Suprapubic skin (tissue), 4 donors: ENCODE data around the gene FEZ2.

ENCODE experiments used
- CTCF ChIP-seq, 2 donors: fragments of 200-600 bp in 1 of 2; fragments of 450-650 bp in 1 of 2; sonication (generic) in 1 of 2; IDR thresholded peaks; one replicate each; pipeline ENCODE4 v1.5.1; 2016 to 2019; ENCODE audit warnings: antibody characterized with exemption in 2 of 2, mild to moderate bottlenecking in 1 of 2, moderate library complexity in 1 of 2
- POLR2A ChIP-seq, 2 donors: fragments of 450-650 bp; IDR thresholded peaks; one replicate each; pipeline ENCODE4 v1.6.1; 2017; ENCODE audit warnings: antibody characterized with exemption in 2 of 2, mild to moderate bottlenecking in 2 of 2, moderate library complexity in 2 of 2
- POLR2AphosphoS5 ChIP-seq, 3 donors: sonication (generic); formaldehyde crosslinking; IDR thresholded peaks; one replicate each; pipeline ENCODE4 v1.6.1; 2017; ENCODE audit warnings: antibody characterized with exemption in 3 of 3

GRCh38 chr2:36570416-36570815 is 27.6 kb downstream of the FEZ2 start:
- TF ChIP-seq CTCF (IDR thresholded peaks at IDR 0.05) (no peak), POLR2A (IDR thresholded peaks at IDR 0.05) (no peak), POLR2AphosphoS5 (IDR thresholded peaks at IDR 0.05) (no peak)
